Measurements from ENCODE around the gene UBE3B.

- TF ChIP-seq CTCF (IDR thresholded peaks at IDR 0.05), result no peak
- TF ChIP-seq POLR2A (IDR thresholded peaks at IDR 0.05), result no peak
Measured at GRCh38 chr12:109513051-109513450, 35.6 kb downstream of the UBE3B start.
